K562 (cell line): ENCODE data around the gene PLXND1. TPM values are rescaled to one million over a fixed set of nuclear protein-coding genes. Genes with fewer than 3 reads are reported as not detected.

Source experiments
- ATAC-seq: fragments of 200-7000 bp; cut with Tn5 transposase; 3 replicates; pipeline ENCODE4 v1.9.1; 2020; ENCODE audit warnings: moderate library complexity
- BruUV-seq: library from RNA; stranded (reverse); fragments of 400-500 nt; replicated peaks from 2 replicates; lab custom pipeline; 2021; lab: Mats Ljungman, UMichigan
- CTCF ChIA-PET: fragments of 300-600 bp; formaldehyde crosslinking; extraction: SDS; loops from one replicate; lab custom pipeline; 2021; ENCODE audit warnings: low intra/inter-chr PET ratio; lab: Yijun Ruan, JAX
- POLR2A ChIA-PET: fragments of 300-600, 350-650 bp; sonication (Branson Sonifier 250); formaldehyde crosslinking; extraction: SDS; loops from one replicate; lab custom pipeline; 2021; ENCODE audit warnings: antibody characterized with exemption, inconsistent platforms; lab: Yijun Ruan, JAX
- DNase-seq, 4 experiments: peaks; one replicate each; pipeline versions ENCODE4 v3.0.0 to v3.0.0-alpha.2; 2011 to 2018; ENCODE audit warnings: low spot score in 3 of 4, mixed read lengths in 3 of 4; ENCODE audit errors: extremely low read depth in 1 of 4
- FAIRE-seq: peaks from 2 replicates; lab custom pipeline; 2011; peaks lifted over from hg19 to GRCh38; lab: Jason Lieb, UNC
- H2AFZ ChIP-seq: 2 replicates; pipeline ENCODE4 v1.6.0; 2011; ENCODE audit warnings: low read depth, low read length, control low read depth, inconsistent platforms
- H3K27ac ChIP-seq: fragments of 200-600 bp; 3 replicates; pipeline ENCODE4 v1.8.0; 2011; ENCODE audit warnings: low read depth, mild to moderate bottlenecking, control low read depth, inconsistent platforms, low read length, moderate library complexity, mixed read lengths; ENCODE audit errors: extremely low read depth
- H3K27me3 ChIP-seq, 2 experiments: fragments of 300-600 bp in 1 of 2; 2 replicates in 1 of 2; 3 replicates in 1 of 2; pipeline versions ENCODE4 v1.6.0 to v1.8.0; 2011; ENCODE audit warnings: inconsistent platforms in 2 of 2, low read length in 2 of 2, mild to moderate bottlenecking in 1 of 2, mixed read lengths in 1 of 2, moderate library complexity in 1 of 2; ENCODE audit not compliant: control insufficient read depth in 2 of 2, insufficient read depth in 2 of 2
- H3K36me3 ChIP-seq: fragments of 300-600 bp; 3 replicates; pipeline ENCODE4 v1.8.0; 2011; ENCODE audit warnings: mild to moderate bottlenecking, low read length, inconsistent platforms; ENCODE audit not compliant: control insufficient read depth, insufficient read depth
- H3K4me1 ChIP-seq, 2 experiments: fragments of 200-600 bp in 1 of 2; replicated peaks in 1 of 2; 2 replicates in 1 of 2; 3 replicates in 1 of 2; pipeline versions ENCODE4 v1.5.1 to v1.8.0; 2011; ENCODE audit warnings: inconsistent platforms in 2 of 2, low read length in 2 of 2, mild to moderate bottlenecking in 1 of 2, mixed read lengths in 1 of 2, moderate library complexity in 1 of 2; ENCODE audit not compliant: control insufficient read depth in 2 of 2, insufficient read depth in 2 of 2
- H3K4me2 ChIP-seq: 2 replicates; pipeline ENCODE4 v1.6.1; 2011; ENCODE audit warnings: low read length, control low read depth, inconsistent platforms, mixed read lengths; ENCODE audit not compliant: insufficient read depth
- H3K4me3 ChIP-seq: fragments of 200-600 bp; sonication (generic), shearing (Covaris generic); 2 replicates; pipeline ENCODE4 v1.5.1; 2016; ENCODE audit warnings: control low read depth, inconsistent platforms
- H3K79me2 ChIP-seq: fragments of 200-600 bp; 3 replicates; pipeline ENCODE4 v1.8.0; 2011; ENCODE audit warnings: low read length, inconsistent platforms; ENCODE audit not compliant: control insufficient read depth, insufficient read depth
- H3K9ac ChIP-seq, 2 experiments: 2 replicates each; pipeline versions ENCODE4 v1.6.0 to v1.6.1; 2011; ENCODE audit warnings: low read depth in 2 of 2, low read length in 2 of 2, control low read depth in 1 of 2, inconsistent platforms in 1 of 2, mild to moderate bottlenecking in 1 of 2, mixed read lengths in 1 of 2; ENCODE audit not compliant: insufficient read depth in 1 of 2
- H3K9me1 ChIP-seq: one replicate; pipeline ENCODE4 v1.6.0; 2011; ENCODE audit warnings: inconsistent platforms, mild to moderate bottlenecking, low read length, moderate library complexity; ENCODE audit not compliant: control insufficient read depth, insufficient read depth
- H3K9me3 ChIP-seq: replicated peaks from 2 replicates; pipeline ENCODE4 v1.5.1; 2011; ENCODE audit warnings: low read depth, low read length, inconsistent platforms; ENCODE audit not compliant: control insufficient read depth, insufficient read depth
- H4K20me1 ChIP-seq: replicated peaks from 2 replicates; pipeline ENCODE4 v1.6.1; 2011; ENCODE audit warnings: low read length, inconsistent platforms, mixed read lengths; ENCODE audit not compliant: control insufficient read depth, insufficient read depth
- CEBPB ChIP-seq: fragments of 450-650 bp; IDR thresholded peaks from 2 replicates; pipeline ENCODE4 v1.6.1; 2016; ENCODE audit warnings: missing genetic modification characterization, missing compliant biosample characterization
- CEBPG ChIP-seq, 3 experiments: fragments of 200-800 bp in 1 of 3; sonication (Bioruptor generic) in 1 of 3; sonication (generic) in 1 of 3; formaldehyde crosslinking in 1 of 3; IDR thresholded peaks in 2 of 3; conservative IDR thresholded peaks in 1 of 3; 2 replicates each; pipeline versions ENCODE4 v1.6.1 to v1.8.0; 2016 to 2022; ENCODE audit warnings: missing compliant biosample characterization in 2 of 3, missing genetic modification characterization in 2 of 3, mild to moderate bottlenecking in 1 of 3, missing genetic modification reagents in 1 of 3
- CREB3 ChIP-seq: fragments of 450-650 bp; conservative IDR thresholded peaks from 2 replicates; pipeline ENCODE4 v1.6.1; 2016; ENCODE audit warnings: missing genetic modification characterization, low read depth, mild to moderate bottlenecking, missing compliant biosample characterization, moderate library complexity
- CSDE1 ChIP-seq, 2 experiments: fragments of 450-650 bp; IDR thresholded peaks; 2 replicates each; pipeline ENCODE4 v1.6.1; 2016; ENCODE audit warnings: mild to moderate bottlenecking in 1 of 2
- E2F3 ChIP-seq: fragments of 250-450 bp; sonication (Bioruptor Pico); IDR thresholded peaks from 2 replicates; pipeline ENCODE4 v1.4.0; 2020; ENCODE audit warnings: mild to moderate bottlenecking
- ILF3 ChIP-seq: fragments of 450-650 bp; IDR thresholded peaks from 2 replicates; pipeline ENCODE4 v1.6.1; 2018; ENCODE audit warnings: antibody characterized with exemption, mild to moderate bottlenecking, moderate library complexity, borderline replicate concordance
- XRCC5 ChIP-seq: fragments of 200-400 bp; formaldehyde crosslinking; IDR thresholded peaks from 2 replicates; pipeline ENCODE4 v1.6.1; 2017; ENCODE audit warnings: low read depth, mild to moderate bottlenecking, low read length
- ZBTB17 ChIP-seq: fragments of 450-650 bp; formaldehyde crosslinking; IDR thresholded peaks from 2 replicates; pipeline ENCODE4 v1.4.0; 2020; ENCODE audit warnings: mild to moderate bottlenecking
- ZNF778 ChIP-seq: fragments of 450-650 bp; formaldehyde crosslinking; IDR thresholded peaks from 2 replicates; pipeline ENCODE4 v1.4.0; 2020; ENCODE audit warnings: mild to moderate bottlenecking, moderate library complexity
- WGBS: fragments of 100-300 bp; shearing (Covaris generic); methylation state at CpG from one replicate; pipeline ENCODE4 v1.1.6; 2016; ENCODE audit warnings: low coverage, mixed read lengths; ENCODE audit not compliant: insufficient coverage; ENCODE audit errors: missing lambda C conversion rate; 5-methylcytosine and 5-hydroxymethylcytosine counted together
- in situ Hi-C: fragments of 300-500 bp; cut with MboI; formaldehyde crosslinking; loops from 4 replicates; pipeline ENCODE4 v1.15.0; 2018; ENCODE audit warnings: inconsistent platforms, mixed read lengths
- intact Hi-C: fragments of 100-400 bp; cut with micrococcal nuclease; formaldehyde crosslinking; loops from 2 replicates; pipeline ENCODE4 v1.14.2; 2022
- polyA plus RNA-seq, 8 experiments: library from polyadenylated mRNA; depleted of rRNA in 4 of 8; stranded (reverse) in 5 of 8; unstranded in 3 of 8; fragments of >200 nt; fragmentation: Nextera tagmentation in 2 of 8; fragmentation: Illumina TruSeq in 1 of 8; extraction: Ambion mirVana in 2 of 8; extraction: Trizol in 1 of 8; gene quantifications; 2 replicates each; pipeline versions ENCODE4 v1.2.1 to v1.2.3, GENCODE V29; 2011 to 2014; ENCODE audit warnings: inconsistent platforms in 1 of 8, missing spikeins in 1 of 8
- total RNA-seq, 7 experiments: library from RNA; depleted of rRNA in 6 of 7; stranded (reverse); fragments of >200 nt in 6 of 7; fragmentation: Illumina TruSeq in 2 of 7; extraction: Trizol in 2 of 7; gene quantifications; 2 replicates each; pipeline versions ENCODE4 v1.2.1 to v1.2.3, GENCODE V29; 2011 to 2021; ENCODE audit warnings: low replicate concordance in 1 of 7

PLXND1 gene
- total and polyA plus RNA-seq, 9 of the 15 experiments (the other 6 are each of a cell fraction or from before 2014, with no cell fraction given): 0.34 to 28.8 (median 14.0) TPM

- TF ChIP-seq CSDE1 (IDR thresholded peaks at IDR 0.05): no peak
- no peak for TF ChIP-seq ZNF778
- no peak for TF ChIP-seq XRCC5
- TF ChIP-seq ILF3: no peak
- no peak for TF ChIP-seq CREB3 (tag)
- TF ChIP-seq ZBTB17: no peak
- TF ChIP-seq, all 486 proteins: peak for 0
Measured at GRCh38 chr3:129629011-129629410, 22.5 kb upstream of the PLXND1 start (continued).

- no peak for ATAC-seq
- no peak overlapping the region for H3K4me3 ChIP-seq
- POLR2A ChIA-PET: interaction anchor here (1.0 kb wide), 1 partner anchor 252 kb away, joined by 3 read pairs; no protein-coding TSS in a partner anchor
- H4K20me1 ChIP-seq: no peaks in the 10 kb centered on the region
- H3K36me3 ChIP-seq: no peaks in the 10 kb centered on the region
- H3K27me3 ChIP-seq: no peaks in the 10 kb centered on the region
- no peaks in the 10 kb centered on the region for H3K79me2 ChIP-seq
- no peak for DNase-seq
- no peak for FAIRE-seq
- H3K9ac ChIP-seq: no peak overlapping the region
- 79% methylated on average over 9 of the region's 9 CpGs for whole genome bisulfite sequencing
- H2AFZ ChIP-seq: no peak overlapping the region
- TF ChIP-seq CEBPB (peak; percentile 88), CEBPG (CRISPR knock-in tag; IDR thresholded peaks at IDR 0.05) (peak; percentile 36; the same call in 1 of the 2 replicates), CEBPG (tag; conservative IDR thresholded peaks at IDR 0.05 in 1 of 2, IDR thresholded peaks at IDR 0.05 in 1 of 2) (peak; percentile 49 to 64), E2F3 (no peak)
- TF ChIP-seq, all 486 proteins: peak for 2
- no peaks in the 10 kb centered on the region for H3K9me1 ChIP-seq
- CTCF ChIA-PET: interaction anchor here (1.2 to 2.8 kb wide), 3 partner anchors 138 to 307 kb away, joined by 4 to 11 read pairs (median 9); no protein-coding TSS in a partner anchor
- H3K9me3 ChIP-seq: no peaks in the 10 kb centered on the region
- no peak overlapping the region for H3K4me2 ChIP-seq
- in situ Hi-C loops (no loop called here), intact Hi-C loops (loop anchor here (1.0 to 5.0 kb wide), 3 partner anchors 136 to 304 kb away; no protein-coding TSS in a partner anchor)
- BruUV-seq: no TSS peak
- H3K4me1 ChIP-seq: peaks cover 5 to 50% of the 10 kb centered on the region in 2 experiments
- no peak overlapping the region for H3K27ac ChIP-seq
Measured at GRCh38 chr3:129628169-129628522, 21.7 kb upstream of the PLXND1 start.
